AG04450 (cell line): ENCODE measurements around the gene TUBGCP3. TPM values are rescaled to one million over a fixed set of nuclear protein-coding genes. Genes with fewer than 3 reads are reported as not detected.

Experiments
- CTCF ChIA-PET: fragments of 300-600, 350-600 bp; formaldehyde crosslinking; extraction: SDS; loops from one replicate; lab custom pipeline; 2022; ENCODE audit warnings: antibody characterized with exemption, inconsistent platforms; lab: Charles Lee
- POLR2A ChIA-PET: fragments of 350-600 bp; formaldehyde crosslinking; extraction: SDS; loops from one replicate; lab custom pipeline; 2021; ENCODE audit warnings: antibody characterized with exemption, inconsistent platforms; lab: Yijun Ruan, JAX
- DNase-seq: peaks from one replicate; pipeline ENCODE4 v3.0.0-alpha.2; 2011; ENCODE audit warnings: low read depth, low spot score
- H3K27ac ChIP-seq: one replicate; pipeline ENCODE4 v1.5.1; 2012; ENCODE audit warnings: low read depth, low read length, control low read depth
- H3K27me3 ChIP-seq: one replicate; pipeline ENCODE4 v1.6.0; 2012; ENCODE audit warnings: low read length; ENCODE audit not compliant: control insufficient read depth, insufficient read depth
- H3K4me3 ChIP-seq: 2 replicates; pipeline ENCODE4 v1.5.1; 2011; ENCODE audit warnings: mild to moderate bottlenecking, low read depth, low read length, control low read depth
- H3K9me3 ChIP-seq: 2 replicates; pipeline ENCODE4 v1.5.1; 2012; ENCODE audit warnings: low read length; ENCODE audit not compliant: control insufficient read depth, insufficient read depth
- polyA plus RNA-seq: library from polyadenylated mRNA; depleted of rRNA; stranded (reverse); fragments of >200 nt; gene quantifications from 2 replicates; pipeline ENCODE4 v1.2.3, GENCODE V29; 2011
- TF ChIP-seq, protein P1 (sequence below): IDR thresholded peaks from 2 replicates; pipeline ENCODE4 v1.5.1; 2011; ENCODE audit warnings: low read depth, low read length, control low read depth, inconsistent platforms

The TUBGCP3 gene
- polyA plus RNA-seq, 1 experiment, result 11.3 TPM

GRCh38 chr13:112481458-112481857 is 106.5 kb downstream of the TUBGCP3 start:
- POLR2A ChIA-PET, result no interaction called here

DNA sequence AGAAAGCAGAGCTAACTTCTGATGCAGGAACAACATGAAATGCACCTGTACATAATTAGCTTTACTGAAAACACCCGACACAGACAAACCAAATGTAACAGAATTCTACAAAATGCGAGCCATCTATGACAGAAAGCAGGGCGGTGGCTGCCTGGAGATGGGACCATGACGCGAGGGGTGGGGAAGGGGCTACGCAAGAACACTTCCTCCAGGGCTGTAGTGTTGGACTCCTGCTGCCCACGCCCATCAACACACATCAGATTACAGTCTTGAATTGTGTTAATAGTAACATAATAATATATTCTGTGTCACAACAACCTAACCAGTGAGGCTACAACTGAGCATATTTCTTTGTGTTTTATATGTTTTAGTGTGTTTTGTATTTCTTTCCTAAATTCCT is 108.6 kb downstream of the TUBGCP3 start:
- POLR2A ChIA-PET, result no interaction called here
- TF ChIP-seq, protein P1, sequence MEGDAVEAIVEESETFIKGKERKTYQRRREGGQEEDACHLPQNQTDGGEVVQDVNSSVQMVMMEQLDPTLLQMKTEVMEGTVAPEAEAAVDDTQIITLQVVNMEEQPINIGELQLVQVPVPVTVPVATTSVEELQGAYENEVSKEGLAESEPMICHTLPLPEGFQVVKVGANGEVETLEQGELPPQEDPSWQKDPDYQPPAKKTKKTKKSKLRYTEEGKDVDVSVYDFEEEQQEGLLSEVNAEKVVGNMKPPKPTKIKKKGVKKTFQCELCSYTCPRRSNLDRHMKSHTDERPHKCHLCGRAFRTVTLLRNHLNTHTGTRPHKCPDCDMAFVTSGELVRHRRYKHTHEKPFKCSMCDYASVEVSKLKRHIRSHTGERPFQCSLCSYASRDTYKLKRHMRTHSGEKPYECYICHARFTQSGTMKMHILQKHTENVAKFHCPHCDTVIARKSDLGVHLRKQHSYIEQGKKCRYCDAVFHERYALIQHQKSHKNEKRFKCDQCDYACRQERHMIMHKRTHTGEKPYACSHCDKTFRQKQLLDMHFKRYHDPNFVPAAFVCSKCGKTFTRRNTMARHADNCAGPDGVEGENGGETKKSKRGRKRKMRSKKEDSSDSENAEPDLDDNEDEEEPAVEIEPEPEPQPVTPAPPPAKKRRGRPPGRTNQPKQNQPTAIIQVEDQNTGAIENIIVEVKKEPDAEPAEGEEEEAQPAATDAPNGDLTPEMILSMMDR, result no peak
- Histone ChIP-seq H3K9me3 (no peaks in the 10 kb centered on the region; the same call in 1 of the 2 replicates), H3K27ac (no peak overlapping the region), H3K4me3 (no peak overlapping the region), H3K27me3 (no peaks in the 10 kb centered on the region)
- no peak for DNase-seq
- CTCF ChIA-PET, result no interaction called here

More at GRCh38 chr13:112481458-112481857, 106.5 kb downstream of the TUBGCP3 start:
- Histone ChIP-seq H3K4me3 (no peak overlapping the region), H3K27me3 (no peaks in the 10 kb centered on the region), H3K9me3 (no peaks in the 10 kb centered on the region; the same call in 1 of the 2 replicates), H3K27ac (no peak overlapping the region)
- TF ChIP-seq, protein P1, result no peak
- no peak for DNase-seq
- CTCF ChIA-PET, result no interaction called here

- CTCF ChIA-PET, result no interaction called here
- POLR2A ChIA-PET, result no interaction called here
- H3K4me3 ChIP-seq, result no peak overlapping the region
- no peak overlapping the region for H3K27ac ChIP-seq
- no peak for DNase-seq
- TF ChIP-seq, protein P1, result no peak
- no peaks in the 10 kb centered on the region for H3K9me3 ChIP-seq
- H3K27me3 ChIP-seq, result no peaks in the 10 kb centered on the region
Measured at GRCh38 chr13:112477070-112477619, 110.8 kb downstream of the TUBGCP3 start.

DNA sequence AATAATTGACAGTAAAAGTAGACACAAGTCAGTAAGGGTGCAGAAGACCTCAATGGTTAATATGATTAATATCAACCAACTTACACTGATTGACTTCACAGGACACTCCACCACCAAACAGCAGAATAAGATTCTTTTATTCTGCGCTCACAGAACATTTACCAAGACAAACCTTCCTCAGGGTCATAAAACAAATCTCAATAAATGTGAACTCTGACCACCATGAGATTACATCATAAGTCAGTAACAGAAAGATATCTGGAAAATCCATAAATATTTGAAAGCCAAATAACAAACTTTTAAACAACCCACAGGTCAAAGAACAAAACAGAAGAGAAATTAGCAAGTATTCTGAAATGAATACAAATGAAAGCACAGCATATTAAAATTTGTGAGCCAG is 112.1 kb downstream of the TUBGCP3 start:
- no peaks in the 10 kb centered on the region for H3K27me3 ChIP-seq
- no peaks in the 10 kb centered on the region for H3K9me3 ChIP-seq
- ChIA-PET CTCF (no interaction called here), POLR2A (no interaction called here)
- DNase-seq, result no peak
- no peak overlapping the region for H3K4me3 ChIP-seq
- H3K27ac ChIP-seq, result no peak overlapping the region
- TF ChIP-seq, protein P1, result no peak

GRCh38 chr13:112474869-112475268 is 113.1 kb downstream of the TUBGCP3 start:
- POLR2A ChIA-PET, result no interaction called here
- H3K4me3 ChIP-seq, result no peak overlapping the region
- no peak overlapping the region for H3K27ac ChIP-seq
- no peaks in the 10 kb centered on the region for H3K27me3 ChIP-seq
- H3K9me3 ChIP-seq, result no peaks in the 10 kb centered on the region
- no peak for DNase-seq
- TF ChIP-seq, protein P1, result no peak
- CTCF ChIA-PET, result no interaction called here
